Measurements from ENCODE around the gene CGNL1.

The CGNL1 gene

DNA sequence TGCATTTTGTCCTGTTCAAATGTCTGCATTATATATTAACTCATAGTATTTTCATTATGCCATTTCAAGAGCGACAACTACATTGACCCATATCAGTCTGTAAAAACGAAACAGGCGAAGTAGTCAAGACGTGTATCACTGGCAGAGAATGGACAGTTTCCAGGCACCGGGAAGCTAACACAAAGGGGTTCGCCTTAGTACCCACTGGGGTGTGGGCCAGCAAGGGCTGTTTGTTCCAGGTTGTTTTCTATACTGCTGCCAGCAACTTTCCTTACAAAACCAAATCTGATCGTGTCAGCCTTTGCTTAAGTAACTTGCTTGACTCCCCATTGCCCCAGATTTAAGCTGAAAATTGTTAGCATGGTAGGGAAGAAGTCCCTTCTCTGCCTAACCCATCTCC lies 87.1 kb downstream of the CGNL1 start:
- no peak overlapping the region for H3K4me2 ChIP-seq (ENCODE audit: low read depth, low read length, poor library complexity, severe bottlenecking)
- no peak overlapping the region for H3K9ac ChIP-seq (ENCODE audit: low read depth, low read length, poor library complexity, severe bottlenecking)
- no peaks in the 10 kb centered on the region for H3K9me3 ChIP-seq (ENCODE audit: insufficient read depth, low read depth, low read length)
- no peaks in the 10 kb centered on the region for H3F3A ChIP-seq (ENCODE audit: low read depth)
- H3K9me2 ChIP-seq (replicated peaks; ENCODE audit: low read depth, low read length), result no peaks in the 10 kb centered on the region
- no peaks in the 10 kb centered on the region for H3K27me3 ChIP-seq (ENCODE audit: insufficient read depth, low read length, poor library complexity, severe bottlenecking)
- no peak for TF ChIP-seq EZH2phosphoT487 (IDR thresholded peaks at IDR 0.05; ENCODE audit: borderline replicate concordance)
- TF ChIP-seq, protein P1, sequence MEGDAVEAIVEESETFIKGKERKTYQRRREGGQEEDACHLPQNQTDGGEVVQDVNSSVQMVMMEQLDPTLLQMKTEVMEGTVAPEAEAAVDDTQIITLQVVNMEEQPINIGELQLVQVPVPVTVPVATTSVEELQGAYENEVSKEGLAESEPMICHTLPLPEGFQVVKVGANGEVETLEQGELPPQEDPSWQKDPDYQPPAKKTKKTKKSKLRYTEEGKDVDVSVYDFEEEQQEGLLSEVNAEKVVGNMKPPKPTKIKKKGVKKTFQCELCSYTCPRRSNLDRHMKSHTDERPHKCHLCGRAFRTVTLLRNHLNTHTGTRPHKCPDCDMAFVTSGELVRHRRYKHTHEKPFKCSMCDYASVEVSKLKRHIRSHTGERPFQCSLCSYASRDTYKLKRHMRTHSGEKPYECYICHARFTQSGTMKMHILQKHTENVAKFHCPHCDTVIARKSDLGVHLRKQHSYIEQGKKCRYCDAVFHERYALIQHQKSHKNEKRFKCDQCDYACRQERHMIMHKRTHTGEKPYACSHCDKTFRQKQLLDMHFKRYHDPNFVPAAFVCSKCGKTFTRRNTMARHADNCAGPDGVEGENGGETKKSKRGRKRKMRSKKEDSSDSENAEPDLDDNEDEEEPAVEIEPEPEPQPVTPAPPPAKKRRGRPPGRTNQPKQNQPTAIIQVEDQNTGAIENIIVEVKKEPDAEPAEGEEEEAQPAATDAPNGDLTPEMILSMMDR (conservative IDR thresholded peaks at IDR 0.05; ENCODE audit: low read length), result no peak
- no peaks in the 10 kb centered on the region for H3K4me1 ChIP-seq (ENCODE audit: insufficient read depth, low read length, poor library complexity, severe bottlenecking)
- no peaks in the 10 kb centered on the region for H3K36me3 ChIP-seq (ENCODE audit: insufficient read depth, low read length)
- no peaks in the 10 kb centered on the region for H3K79me2 ChIP-seq (ENCODE audit: insufficient read depth, low read length)
- no peaks in the 10 kb centered on the region for H4K20me1 ChIP-seq (ENCODE audit: insufficient read depth, low read length, poor library complexity, severe bottlenecking)
- no peak overlapping the region for H2AFZ ChIP-seq (ENCODE audit: low read length)
- H3K4me3 ChIP-seq (ENCODE audit: low read length, poor library complexity, severe bottlenecking), result no peak overlapping the region

DNA sequence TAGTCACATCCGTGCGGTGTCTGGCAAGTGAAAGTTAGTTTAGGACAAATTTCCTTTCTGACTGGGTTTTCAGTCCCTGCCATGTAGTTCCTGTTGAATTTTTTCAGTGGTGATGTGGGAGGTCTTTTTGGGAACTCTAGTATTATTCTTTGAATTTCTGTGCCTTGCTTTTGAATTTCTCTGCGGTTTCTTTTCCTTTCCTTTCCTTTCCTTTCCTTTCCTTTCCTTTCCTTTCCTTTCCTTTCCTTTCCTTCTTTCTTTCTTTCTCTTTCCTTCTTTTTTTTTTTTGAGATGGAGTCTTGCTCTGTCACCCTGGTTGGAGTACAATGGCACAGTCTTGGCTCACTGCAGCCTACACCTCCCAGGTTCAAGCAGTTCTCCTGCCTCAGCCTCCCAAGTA lies 88.2 kb downstream of the CGNL1 start:
- no peaks in the 10 kb centered on the region for H3K79me2 ChIP-seq (ENCODE audit: insufficient read depth, low read length)
- no peaks in the 10 kb centered on the region for H3K36me3 ChIP-seq (ENCODE audit: insufficient read depth, low read length)
- no peaks in the 10 kb centered on the region for H3K9me3 ChIP-seq (ENCODE audit: insufficient read depth, low read depth, low read length)
- no peak for TF ChIP-seq EZH2phosphoT487 (IDR thresholded peaks at IDR 0.05; ENCODE audit: borderline replicate concordance)
- TF ChIP-seq, protein P1 (conservative IDR thresholded peaks at IDR 0.05; ENCODE audit: low read length), result no peak
- no peak overlapping the region for H3K4me2 ChIP-seq (ENCODE audit: low read depth, low read length, poor library complexity, severe bottlenecking)
- peaks cover 6% of the 10 kb centered on the region for H3K27me3 ChIP-seq (ENCODE audit: insufficient read depth, low read length, poor library complexity, severe bottlenecking)
- no peak overlapping the region for H3K9ac ChIP-seq (ENCODE audit: low read depth, low read length, poor library complexity, severe bottlenecking)
- no peaks in the 10 kb centered on the region for H3F3A ChIP-seq (ENCODE audit: low read depth)
- H4K20me1 ChIP-seq (ENCODE audit: insufficient read depth, low read length, poor library complexity, severe bottlenecking), result no peaks in the 10 kb centered on the region
- H3K4me3 ChIP-seq (ENCODE audit: low read length, poor library complexity, severe bottlenecking), result no peak overlapping the region
- H3K9me2 ChIP-seq (replicated peaks; ENCODE audit: low read depth, low read length), result no peaks in the 10 kb centered on the region
- H2AFZ ChIP-seq (ENCODE audit: low read length), result no peak overlapping the region
- H3K4me1 ChIP-seq (ENCODE audit: insufficient read depth, low read length, poor library complexity, severe bottlenecking), result no peaks in the 10 kb centered on the region

DNA sequence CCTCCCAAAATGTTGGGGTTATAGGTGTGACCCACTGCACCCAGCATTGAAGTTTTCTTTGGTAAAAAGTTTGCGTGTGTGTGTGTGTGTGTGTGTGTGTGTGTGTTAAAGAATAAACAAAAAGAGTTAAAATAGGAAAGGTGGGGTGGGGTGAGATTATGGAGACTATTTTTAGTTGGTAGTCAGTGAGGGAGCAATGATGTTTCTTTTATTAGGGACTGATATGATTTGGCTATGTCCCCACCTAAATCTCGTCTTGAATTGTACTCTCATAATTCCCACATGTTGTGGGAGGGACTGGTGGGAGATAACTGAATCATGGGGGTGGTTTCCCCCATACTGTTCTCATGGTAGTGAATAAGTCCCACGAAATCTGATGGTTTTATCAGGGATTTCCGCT lies 92.2 kb downstream of the CGNL1 start:
- Histone ChIP-seq H3K9me2 (replicated peaks; ENCODE audit: low read depth, low read length) (no peaks in the 10 kb centered on the region), H3K79me2 (ENCODE audit: insufficient read depth, low read length) (no peaks in the 10 kb centered on the region), H3K36me3 (ENCODE audit: insufficient read depth, low read length) (no peaks in the 10 kb centered on the region), H3K4me3 (ENCODE audit: low read length, poor library complexity, severe bottlenecking) (no peak overlapping the region), H3F3A (ENCODE audit: low read depth) (no peaks in the 10 kb centered on the region), H2AFZ (ENCODE audit: low read length) (no peak overlapping the region), H4K20me1 (ENCODE audit: insufficient read depth, low read length, poor library complexity, severe bottlenecking) (no peaks in the 10 kb centered on the region), H3K27me3 (ENCODE audit: insufficient read depth, low read length, poor library complexity, severe bottlenecking) (peaks cover 6% of the 10 kb centered on the region), H3K9ac (ENCODE audit: low read depth, low read length, poor library complexity, severe bottlenecking) (no peak overlapping the region), H3K4me2 (ENCODE audit: low read depth, low read length, poor library complexity, severe bottlenecking) (no peak overlapping the region), H3K4me1 (ENCODE audit: insufficient read depth, low read length, poor library complexity, severe bottlenecking) (no peaks in the 10 kb centered on the region), H3K9me3 (ENCODE audit: insufficient read depth, low read depth, low read length) (no peaks in the 10 kb centered on the region)
- TF ChIP-seq, protein P1 (conservative IDR thresholded peaks at IDR 0.05; ENCODE audit: low read length), result no peak
- no peak for TF ChIP-seq EZH2phosphoT487 (IDR thresholded peaks at IDR 0.05; ENCODE audit: borderline replicate concordance)

All from Loucy (cell line).